ENCODE data around the gene ANKRD49. TPM values are rescaled to one million over a fixed set of nuclear protein-coding genes. Genes with fewer than 3 reads are reported as not detected.

Gene ANKRD49
- total RNA-seq, 1 donor from 2014 or later: 15.0 TPM

GRCh38 chr11:94526645-94527438 lies 33.1 kb downstream of the ANKRD49 start:
- no peak for TF ChIP-seq CTCF (conservative IDR thresholded peaks at IDR 0.05)
- no peak for DNase-seq (ENCODE audit: extremely low spot score, unreplicated experiment)
- Mint-ChIP-seq H3K36me3 (no peaks in the 10 kb centered on the region), H3K4me1 (ENCODE audit: unreplicated experiment) (peaks cover 17% of the 10 kb centered on the region), H3K9me3 (no peaks in the 10 kb centered on the region), H3K27me3 (no peaks in the 10 kb centered on the region), H3K4me3 (peak overlapping the region; percentile 66), H3K27ac (peak overlapping the region; percentile 95)

DNA sequence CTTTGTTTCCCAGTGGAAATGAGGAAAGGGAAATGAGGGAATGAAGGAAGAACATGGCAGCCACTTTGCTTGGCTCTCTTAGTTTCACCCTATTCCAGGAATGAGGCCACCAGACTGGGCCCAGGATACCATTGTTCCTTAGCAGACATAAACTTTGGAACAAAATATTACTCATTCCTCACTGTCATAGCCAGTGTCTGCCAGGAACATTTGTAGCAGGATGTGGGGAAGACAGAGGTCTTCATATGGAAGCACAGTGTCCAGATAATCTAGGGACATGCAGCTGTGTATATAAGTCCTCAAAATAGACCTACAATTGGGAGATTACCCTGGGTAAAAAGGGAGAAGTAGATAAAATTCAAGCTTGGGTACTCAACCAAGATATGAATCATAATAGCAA lies 34.8 kb downstream of the ANKRD49 start:
- Mint-ChIP-seq H3K4me1 (ENCODE audit: unreplicated experiment) (peaks cover 17% of the 10 kb centered on the region), H3K9me3 (no peaks in the 10 kb centered on the region), H3K27me3 (no peaks in the 10 kb centered on the region), H3K36me3 (no peaks in the 10 kb centered on the region), H3K4me3 (no peak overlapping the region), H3K27ac (peak overlapping the region; percentile 57)
- DNase-seq (ENCODE audit: extremely low spot score, unreplicated experiment): no peak
- TF ChIP-seq CTCF (conservative IDR thresholded peaks at IDR 0.05): no peak

- Mint-ChIP-seq H3K4me1 (ENCODE audit: unreplicated experiment) (peaks cover 2% of the 10 kb centered on the region), H3K27me3 (no peaks in the 10 kb centered on the region)
- no peak for TF ChIP-seq CTCF (conservative IDR thresholded peaks at IDR 0.05)
These were observed 38.4 kb downstream of the ANKRD49 start for GRCh38 chr11:94532211-94532610.

DNA sequence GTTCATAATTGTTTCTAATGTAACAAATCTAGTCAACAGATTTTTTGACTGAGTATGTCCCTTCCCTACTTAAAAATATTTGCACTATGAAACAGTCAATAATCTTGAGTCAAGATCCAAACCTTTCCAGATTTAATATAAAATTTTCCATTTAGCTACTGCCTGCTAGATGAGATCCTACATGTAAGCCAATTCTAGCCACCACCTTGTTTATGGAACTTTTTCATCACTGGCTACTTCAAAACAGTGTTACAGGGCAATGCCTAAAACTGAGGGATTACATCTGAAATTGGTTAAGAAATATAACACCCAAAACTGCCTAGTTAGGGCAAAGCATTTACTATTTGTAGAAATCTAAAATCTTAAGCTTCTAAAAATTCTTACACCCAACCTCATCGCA lies 39.4 kb downstream of the ANKRD49 start:
- Mint-ChIP-seq H3K27me3 (no peaks in the 10 kb centered on the region), H3K27ac (no peak overlapping the region), H3K9me3 (peaks cover 5% of the 10 kb centered on the region), H3K36me3 (no peaks in the 10 kb centered on the region), H3K4me1 (ENCODE audit: unreplicated experiment) (no peaks in the 10 kb centered on the region), H3K4me3 (no peak overlapping the region)
- DNase-seq (ENCODE audit: extremely low spot score, unreplicated experiment): no peak
- no peak for TF ChIP-seq CTCF (conservative IDR thresholded peaks at IDR 0.05)

More at GRCh38 chr11:94532211-94532610, 38.4 kb downstream of the ANKRD49 start:
- H3K9me3 Mint-ChIP-seq: peaks cover 5% of the 10 kb centered on the region
- no peak overlapping the region for H3K4me3 Mint-ChIP-seq
- no peaks in the 10 kb centered on the region for H3K36me3 Mint-ChIP-seq
- H3K27ac Mint-ChIP-seq: no peak overlapping the region
- no peak for DNase-seq (ENCODE audit: extremely low spot score, unreplicated experiment)

GRCh38 chr11:94533696-94534630 lies 40.2 kb downstream of the ANKRD49 start:
- Mint-ChIP-seq H3K27ac (no peak overlapping the region), H3K36me3 (no peaks in the 10 kb centered on the region), H3K27me3 (no peaks in the 10 kb centered on the region), H3K4me3 (no peak overlapping the region), H3K4me1 (ENCODE audit: unreplicated experiment) (no peaks in the 10 kb centered on the region), H3K9me3 (peaks cover 5% of the 10 kb centered on the region)
- TF ChIP-seq CTCF (conservative IDR thresholded peaks at IDR 0.05): no peak
- DNase-seq (ENCODE audit: extremely low spot score, unreplicated experiment): no peak
